DMS153 treated with DMSO at 0.1 percent for 48 hours (cell line): ENCODE results near the gene TMEM115.
A peak's percentile ranks its signal among the peaks of the same experiment; 100 is the strongest.

Experiments
- DNase-seq: peaks from one replicate; lab custom pipeline; 2025; ENCODE audit not compliant: unreplicated experiment; lab: John Stamatoyannopoulos, UW

The TMEM115 gene

GRCh38 chr3:50378757-50379156, 19.4 kb upstream of the TMEM115 start:
- DNase-seq = no peak

DNA sequence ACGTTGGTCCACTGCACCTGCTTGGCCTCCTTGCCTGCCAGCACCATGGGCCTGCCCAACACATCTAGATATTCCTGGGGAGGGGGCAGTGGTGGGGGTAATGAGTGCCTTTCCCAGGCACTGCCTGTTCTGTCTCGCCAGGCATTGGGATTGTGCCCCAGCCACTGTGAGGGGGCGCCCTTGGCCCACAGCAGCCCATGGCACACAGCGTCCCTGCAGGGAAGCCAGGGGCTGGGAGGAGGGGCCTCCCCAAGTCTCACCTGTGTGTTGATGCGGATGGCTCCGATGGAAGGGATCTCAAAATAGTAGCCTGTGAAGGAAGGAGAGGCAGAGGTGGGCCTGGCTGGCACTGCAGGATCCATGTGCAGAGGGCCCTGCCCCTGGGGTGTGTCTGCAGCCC, 18.7 kb upstream of the TMEM115 start:
- no peak for DNase-seq

GRCh38 chr3:50375258-50375931, 16.1 kb upstream of the TMEM115 start:
- no peak for DNase-seq

GRCh38 chr3:50374363-50375257, 15.3 kb upstream of the TMEM115 start:
- DNase-seq = no peak

DNA sequence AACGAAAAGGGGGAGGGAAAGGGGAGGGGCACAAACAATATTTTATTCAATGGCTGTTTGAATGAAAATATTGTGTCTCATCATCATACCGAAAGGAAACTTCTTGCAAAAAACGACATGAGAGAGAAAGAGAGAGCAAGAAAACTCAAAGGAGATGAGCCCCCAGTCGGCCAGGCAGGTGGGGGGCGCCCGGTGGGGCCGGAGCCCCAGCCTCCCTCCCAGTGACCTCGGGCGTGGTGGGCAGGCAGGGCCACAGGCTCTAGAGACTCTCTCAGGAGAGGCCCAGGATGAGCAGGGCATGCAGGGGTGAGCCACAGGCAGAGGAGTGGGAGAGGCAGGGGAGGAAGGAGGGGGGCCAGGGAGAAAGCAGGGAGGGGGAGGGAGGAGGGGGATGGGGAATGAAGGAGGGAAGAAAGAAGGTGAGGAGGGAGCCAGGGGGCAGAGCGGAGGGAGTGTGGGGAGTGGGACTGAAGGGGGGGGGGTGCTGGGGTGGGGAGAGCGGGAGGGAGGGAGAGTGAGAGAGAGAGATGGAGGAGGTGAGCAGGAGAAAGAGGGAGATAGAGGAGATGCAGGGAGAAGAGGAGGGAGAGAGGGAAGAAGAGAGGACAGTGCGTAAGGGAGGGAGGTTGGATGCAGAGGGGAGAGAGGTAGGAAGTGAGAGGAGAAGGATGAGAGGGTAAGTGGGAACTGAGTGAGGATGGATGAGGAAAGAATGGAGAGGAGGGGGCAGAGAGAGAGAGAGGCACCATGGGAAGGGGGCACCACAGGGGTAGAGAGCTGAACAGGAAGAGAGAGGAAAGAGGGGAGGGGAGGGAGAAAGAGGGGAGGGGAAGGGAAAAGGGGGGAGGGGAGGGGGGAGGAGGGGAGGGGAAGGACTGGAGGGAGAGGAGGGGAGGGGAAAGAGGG, 14.1 kb upstream of the TMEM115 start:
- no peak for DNase-seq

- no peak for DNase-seq
These were observed 13.0 kb upstream of the TMEM115 start for GRCh38 chr3:50372349-50372748.

GRCh38 chr3:50371133-50371685, 11.9 kb upstream of the TMEM115 start:
- DNase-seq = no peak

GRCh38 chr3:50370594-50370993, 11.3 kb upstream of the TMEM115 start:
- peak; percentile 17 for DNase-seq

DNA sequence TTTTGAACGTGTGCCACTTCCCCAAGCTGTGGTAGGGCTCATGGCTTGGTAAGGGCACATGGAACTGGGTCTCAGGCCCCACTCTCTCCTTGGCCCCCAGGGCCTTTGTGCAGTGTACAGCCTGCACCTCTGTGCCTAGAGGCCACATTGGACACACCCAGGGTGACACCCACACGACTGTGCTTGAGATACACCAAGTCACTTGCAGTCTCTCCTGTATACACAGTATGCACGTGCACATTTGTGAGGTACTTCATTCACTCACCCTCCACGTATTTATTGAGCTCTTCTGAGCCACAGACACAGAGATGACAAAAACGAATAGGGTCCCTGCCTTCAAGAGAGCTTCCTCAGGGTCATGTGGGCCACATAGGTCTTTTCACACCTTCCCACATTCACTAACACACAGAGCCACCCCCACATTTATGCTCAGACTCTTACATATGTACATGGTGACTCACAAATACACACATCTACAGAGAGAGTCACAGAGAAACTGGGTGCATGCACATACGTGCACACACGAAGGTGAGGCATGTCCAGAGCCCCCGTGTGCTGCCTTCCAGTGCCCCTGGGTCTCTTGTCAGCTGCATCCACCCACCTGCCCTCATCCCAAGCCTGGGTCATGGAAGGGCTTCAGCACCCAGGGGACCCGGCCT, 9.8 kb upstream of the TMEM115 start:
- no peak for DNase-seq

- no peak for DNase-seq
These were observed 6.5 kb upstream of the TMEM115 start for GRCh38 chr3:50365842-50366220.

GRCh38 chr3:50365080-50365841, 5.9 kb upstream of the TMEM115 start:
- peak; percentile 28 for DNase-seq

- DNase-seq = no peak
These were observed 5.3 kb upstream of the TMEM115 start for GRCh38 chr3:50364573-50365079.

DNA sequence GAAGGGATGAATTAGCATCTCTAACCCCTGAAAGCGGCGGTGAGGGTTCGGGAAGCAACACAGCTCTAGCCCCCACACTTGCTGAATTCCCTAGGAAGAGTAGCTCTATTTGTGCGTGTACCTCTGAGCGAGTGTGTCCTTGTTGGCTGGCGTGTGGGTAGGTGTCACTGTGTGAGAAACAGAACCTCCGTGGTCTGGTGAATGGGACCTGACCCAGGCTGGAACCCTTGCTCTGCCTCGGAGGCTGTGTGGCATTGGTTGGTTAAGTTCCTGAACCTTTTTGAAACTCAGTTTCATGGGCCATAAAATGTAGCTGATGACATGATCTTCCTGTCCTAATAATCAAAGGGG, 414 bp upstream of the TMEM115 start:
- DNase-seq = no peak

- no peak for DNase-seq
These were observed 888 bp downstream of the TMEM115 start for GRCh38 chr3:50358355-50358910.

- no peak for DNase-seq
These were observed 1.8 kb downstream of the TMEM115 start for GRCh38 chr3:50357481-50357880.

GRCh38 chr3:50356553-50356952, 2.8 kb downstream of the TMEM115 start:
- no peak for DNase-seq

DNA sequence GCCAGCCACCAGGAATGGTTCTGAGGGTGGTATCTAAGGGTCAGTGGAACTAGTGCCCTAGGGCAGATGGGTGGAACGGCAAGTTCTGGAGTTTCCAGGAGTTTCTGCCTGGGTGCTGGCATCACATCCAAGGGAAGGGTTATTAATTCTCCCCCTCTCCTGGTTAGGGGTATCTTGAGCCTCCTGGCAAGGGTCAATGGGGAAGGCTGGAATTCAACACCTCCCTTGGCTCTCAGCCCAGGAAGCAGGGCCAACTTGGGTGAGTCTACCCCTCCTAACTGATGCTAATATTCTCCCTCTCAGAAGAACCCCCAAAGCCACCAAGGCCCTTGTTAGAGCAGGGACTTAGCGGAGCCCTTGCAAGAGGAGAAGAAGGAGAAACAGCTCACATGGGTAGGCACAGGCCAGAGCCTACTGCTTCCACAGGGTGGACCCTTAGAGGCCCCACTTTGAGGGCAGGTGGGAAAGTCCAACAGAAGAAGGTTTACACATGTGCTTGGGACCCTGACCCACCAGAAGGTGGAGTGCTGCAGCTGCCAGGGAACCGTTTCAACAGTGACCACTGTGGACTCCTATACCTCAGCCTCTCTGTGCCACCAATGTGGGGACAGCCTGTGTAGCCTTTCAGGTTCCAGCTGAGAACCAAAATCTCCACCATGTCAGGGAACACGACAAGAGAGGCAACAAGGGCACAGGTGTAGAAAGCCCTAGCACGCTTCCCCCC, 3.3 kb downstream of the TMEM115 start:
- DNase-seq = no peak

DNA sequence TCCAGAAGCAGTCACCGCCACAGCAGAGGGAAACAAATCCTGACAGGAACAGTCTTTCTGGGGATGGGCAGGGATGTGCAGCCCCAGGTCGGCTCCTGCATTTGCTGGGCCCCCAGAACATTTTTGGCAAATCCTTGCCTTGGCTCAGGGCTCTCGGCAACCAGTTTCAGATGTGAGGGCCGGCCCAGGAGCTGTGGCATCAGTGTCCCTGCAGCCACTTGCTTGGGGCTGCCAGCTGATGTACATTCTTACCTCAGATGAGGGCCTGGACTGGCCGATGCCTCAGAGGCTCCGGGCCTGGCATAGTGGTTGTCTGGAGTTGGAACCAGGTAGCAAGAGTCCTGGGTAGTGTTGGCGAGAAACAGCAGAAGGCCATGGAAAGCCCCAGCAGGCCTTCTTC, 4.5 kb downstream of the TMEM115 start:
- no peak for DNase-seq
